Peyer's patch (tissue), 4 donors: ENCODE measurements around the gene TMEM164.

ENCODE experiments used
- CTCF ChIP-seq, 6 experiments: fragments of 450-650 bp in 4 of 6; fragments of 200-600 bp in 2 of 6; sonication (generic) in 1 of 6; IDR thresholded peaks; one replicate each; pipeline ENCODE4 v1.5.1; 2017 to 2019; ENCODE audit warnings: antibody characterized with exemption in 6 of 6, mild to moderate bottlenecking in 3 of 6, moderate library complexity in 1 of 6
- POLR2A ChIP-seq, 2 donors: fragments of 450-650 bp; IDR thresholded peaks; one replicate each; pipeline ENCODE4 v1.5.1; 2017; ENCODE audit warnings: antibody characterized with exemption in 2 of 2, mild to moderate bottlenecking in 2 of 2, moderate library complexity in 2 of 2

GRCh38 chrX:110143454-110144210 is 140.7 kb downstream of the TMEM164 start:
- TF ChIP-seq POLR2A (IDR thresholded peaks at IDR 0.05) (no peak), CTCF (IDR thresholded peaks at IDR 0.05) (no peak)
